GM21367 (cell line): ENCODE results near the gene WTAP.
"Not testable (repeated sequence)": the region's sequence is repeated elsewhere in the genome, so short reads cannot be mapped to it uniquely, and the experiment has no call there.

Source experiments
- ATAC-seq: cut with Tn5 transposase; IDR thresholded peaks from one replicate; pipeline ENCODE4 v1.9.1; 2021; ENCODE audit not compliant: unreplicated experiment

Gene WTAP

GRCh38 chr6:159693128-159693893, 34.0 kb upstream of the WTAP start, which contains the start of gene SOD2:
Gene SOD2 (minus strand): TSS chr6:159693241. CDS start chr6:159693167, 74 bp downstream.
- ATAC-seq, result peak; percentile 80

- no peak for ATAC-seq
Measured at GRCh38 chr6:159693894-159694545, 33.3 kb upstream of the WTAP start.

- ATAC-seq, result no peak
Measured at GRCh38 chr6:159695984-159696383, 31.3 kb upstream of the WTAP start.

- ATAC-seq, result no peak
Measured at GRCh38 chr6:159700970-159701369, 26.3 kb upstream of the WTAP start.

- ATAC-seq, result no peak
Measured at GRCh38 chr6:159701413-159701999, 25.8 kb upstream of the WTAP start.

- ATAC-seq, result not testable (repeated sequence)
Measured at GRCh38 chr6:159710603-159711002, 16.7 kb upstream of the WTAP start.

GRCh38 chr6:159712389-159712788, 14.9 kb upstream of the WTAP start:
- not testable (repeated sequence) for ATAC-seq

- no peak for ATAC-seq
Measured at GRCh38 chr6:159713984-159714383, 13.3 kb upstream of the WTAP start.

GRCh38 chr6:159714404-159714803, 12.9 kb upstream of the WTAP start:
- no peak for ATAC-seq

- ATAC-seq, result no peak
Measured at GRCh38 chr6:159715166-159715565, 12.1 kb upstream of the WTAP start.

- no peak for ATAC-seq
Measured at GRCh38 chr6:159715605-159716004, 11.7 kb upstream of the WTAP start.

- ATAC-seq, result no peak
Measured at GRCh38 chr6:159716247-159717096, 10.8 kb upstream of the WTAP start.

- no peak for ATAC-seq
Measured at GRCh38 chr6:159718634-159719033, 8.7 kb upstream of the WTAP start.

- ATAC-seq, result no peak
Measured at GRCh38 chr6:159719287-159719686, 8.0 kb upstream of the WTAP start.

GRCh38 chr6:159720708-159721107, 6.6 kb upstream of the WTAP start:
- no peak for ATAC-seq

GRCh38 chr6:159721981-159722380, 5.3 kb upstream of the WTAP start:
- ATAC-seq, result not testable (repeated sequence)

- no peak for ATAC-seq
Measured at GRCh38 chr6:159722655-159723054, 4.7 kb upstream of the WTAP start.

- no peak for ATAC-seq
Measured at GRCh38 chr6:159723259-159723658, 4.0 kb upstream of the WTAP start.

GRCh38 chr6:159724778-159725177, 2.5 kb upstream of the WTAP start:
- no peak for ATAC-seq

- not testable (repeated sequence) for ATAC-seq
Measured at GRCh38 chr6:159725208-159725607, 2.1 kb upstream of the WTAP start.

- peak; percentile 11 for ATAC-seq
Measured at GRCh38 chr6:159726255-159726917, 920 bp upstream of the WTAP start.
